Glomerular endothelial cell (primary cell): ENCODE data around the gene BRINP2. TPM values are rescaled to one million over a fixed set of nuclear protein-coding genes. Genes with fewer than 3 reads are reported as not detected.
A peak's percentile ranks its signal among the peaks of the same experiment; 100 is the strongest.

Experiments used
- DNase-seq: peaks from one replicate; pipeline ENCODE4 v3.0.0-alpha.2; 2011; ENCODE audit warnings: low read depth, low spot score; ENCODE audit errors: extremely low read depth
- total RNA-seq: library from RNA; depleted of rRNA; stranded (reverse); fragments of >200 nt; gene quantifications from 2 replicates; pipeline ENCODE4 v1.2.3, GENCODE V29; 2015

BRINP2 gene
- total RNA-seq, 1 donor from 2014 or later, result not detected

DNA sequence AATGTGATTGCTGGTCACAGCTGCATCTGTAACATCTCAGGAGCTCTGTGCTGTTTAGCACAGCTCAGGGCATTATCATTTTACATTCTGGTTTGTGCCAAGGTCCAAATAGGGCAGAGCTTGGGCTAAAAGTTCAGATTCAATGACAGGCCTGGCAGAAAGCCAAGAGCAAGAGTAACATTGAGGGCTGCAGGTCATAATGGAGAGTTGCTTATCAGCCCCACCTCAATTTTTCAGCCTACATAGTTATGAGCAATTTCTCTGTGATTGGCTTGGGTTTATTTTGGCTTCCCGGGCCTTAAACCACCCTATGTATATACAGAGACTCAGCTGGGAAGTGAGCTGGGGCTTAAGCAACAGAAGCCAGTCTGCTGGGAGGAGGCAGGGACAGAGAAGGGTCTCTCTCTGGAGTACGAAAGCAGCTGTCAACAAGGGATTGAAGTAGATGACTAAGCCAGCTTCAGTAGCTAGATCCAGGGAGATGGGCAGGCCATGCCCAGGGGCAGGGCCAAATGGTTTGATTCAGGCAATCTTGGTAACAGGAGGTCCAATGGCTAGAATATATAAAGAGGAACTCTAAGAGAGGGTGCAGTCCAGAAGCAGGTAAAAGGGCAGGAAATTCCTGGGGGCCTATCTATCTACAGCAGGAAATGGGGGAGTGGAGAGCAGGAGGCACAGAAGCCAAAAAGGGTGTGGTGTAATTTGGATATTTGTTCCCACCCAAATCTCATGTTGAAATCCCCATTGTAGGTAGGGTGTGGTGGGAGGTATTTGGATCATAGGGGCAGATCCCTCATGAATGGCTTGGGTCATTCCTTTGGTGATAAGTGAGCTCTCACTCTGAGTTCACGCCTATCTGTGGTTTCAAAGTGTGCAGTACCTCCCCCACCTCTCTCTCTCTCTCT lies 49.0 kb downstream of the BRINP2 start:
- DNase-seq, result no peak

- DNase-seq, result no peak
Measured at GRCh38 chr1:177223359-177223758, 52.6 kb downstream of the BRINP2 start.

DNA sequence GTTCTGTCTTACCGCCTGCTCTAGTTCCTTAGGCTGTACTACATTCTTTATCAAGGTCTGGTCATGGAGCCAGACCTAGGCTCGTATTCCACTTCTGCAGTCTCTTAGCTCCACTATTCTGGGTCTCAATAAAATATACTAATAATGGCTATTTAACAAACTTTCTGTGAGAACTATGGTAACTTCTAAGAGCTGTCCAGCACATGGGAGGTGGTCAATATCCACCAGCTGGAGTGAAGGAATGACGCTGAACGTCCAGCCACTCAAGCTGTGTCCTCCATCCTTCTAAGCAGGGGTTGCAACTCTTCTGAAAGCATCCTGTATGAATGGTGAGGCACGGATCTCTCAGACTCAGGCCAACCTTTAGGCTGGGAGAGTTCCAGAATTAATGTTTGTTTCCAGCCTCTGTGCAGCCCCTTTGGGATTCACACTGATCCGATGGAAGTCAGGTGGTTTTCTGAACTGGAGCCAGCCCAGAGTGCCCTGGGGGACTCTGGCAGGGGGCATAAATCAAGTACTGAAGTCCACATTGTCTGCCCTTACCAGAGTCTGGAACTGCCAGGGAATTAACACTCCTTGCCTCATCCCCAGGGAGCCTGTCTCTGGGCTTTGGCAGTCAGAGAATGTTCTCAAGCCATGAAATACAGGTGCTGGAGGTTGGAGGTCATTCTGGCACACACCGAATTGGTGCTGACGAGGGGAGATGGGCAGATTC lies 57.4 kb downstream of the BRINP2 start:
- DNase-seq, result no peak

DNA sequence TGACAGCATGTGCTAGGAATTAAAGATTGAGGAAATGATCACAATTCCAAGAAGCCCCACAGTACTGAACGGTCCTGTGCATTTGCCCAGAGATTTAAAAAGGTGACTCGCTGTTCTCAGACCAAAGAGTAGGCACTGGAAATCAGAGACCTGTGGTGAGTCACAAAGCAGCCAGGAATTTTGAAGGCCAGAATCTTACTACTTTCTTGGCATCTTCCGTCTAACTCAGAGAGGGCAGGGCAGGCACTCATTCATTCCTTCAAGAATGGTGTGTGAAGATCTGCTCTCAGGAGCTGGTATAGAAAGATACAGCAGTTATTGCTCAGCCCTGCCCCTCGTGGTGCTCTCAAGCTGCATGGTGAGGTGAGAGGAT lies 57.9 kb downstream of the BRINP2 start:
- DNase-seq, result no peak

GRCh38 chr1:177229781-177230180 lies 59.0 kb downstream of the BRINP2 start:
- DNase-seq, result no peak

GRCh38 chr1:177230228-177231016 lies 59.7 kb downstream of the BRINP2 start:
- DNase-seq, result no peak

GRCh38 chr1:177235350-177235749 lies 64.6 kb downstream of the BRINP2 start:
- no peak for DNase-seq

DNA sequence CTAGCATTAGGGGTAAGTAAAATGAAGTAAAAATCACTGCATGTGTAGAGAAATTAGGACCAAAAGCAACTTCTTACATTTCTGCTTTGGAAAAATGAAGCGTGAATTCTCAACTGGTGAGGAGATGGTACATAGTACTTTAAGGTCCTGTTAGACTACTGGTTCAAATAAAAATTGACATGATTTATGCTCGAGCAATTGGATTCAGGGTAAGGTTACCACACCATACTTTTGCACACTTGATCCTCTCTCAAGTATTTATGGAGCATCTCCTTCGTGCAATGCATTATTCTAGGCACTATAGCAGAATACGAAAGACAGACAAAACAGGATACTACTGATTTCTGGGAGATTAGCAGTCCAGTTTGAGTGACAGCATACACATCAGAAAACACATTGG lies 66.2 kb downstream of the BRINP2 start:
- no peak for DNase-seq

DNA sequence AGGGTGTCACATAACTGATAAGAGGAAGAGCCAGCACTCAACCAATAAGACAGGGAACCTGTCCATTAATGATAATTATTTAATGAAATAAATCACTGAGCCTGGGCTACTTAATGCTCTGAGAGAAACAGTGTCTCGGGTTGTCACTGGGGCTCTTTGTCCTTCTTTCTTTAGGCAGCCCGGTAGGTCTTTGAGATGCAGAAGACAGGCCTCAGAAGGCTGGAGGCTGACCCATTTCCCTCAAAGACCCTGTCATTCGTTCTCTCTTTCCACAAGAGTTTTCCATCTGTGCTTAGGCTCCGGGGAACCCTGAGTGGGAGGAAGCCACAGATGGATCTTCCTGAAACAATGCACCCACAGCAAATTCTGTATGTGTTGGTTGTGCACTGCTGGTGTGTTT lies 68.2 kb downstream of the BRINP2 start:
- no peak for DNase-seq

DNA sequence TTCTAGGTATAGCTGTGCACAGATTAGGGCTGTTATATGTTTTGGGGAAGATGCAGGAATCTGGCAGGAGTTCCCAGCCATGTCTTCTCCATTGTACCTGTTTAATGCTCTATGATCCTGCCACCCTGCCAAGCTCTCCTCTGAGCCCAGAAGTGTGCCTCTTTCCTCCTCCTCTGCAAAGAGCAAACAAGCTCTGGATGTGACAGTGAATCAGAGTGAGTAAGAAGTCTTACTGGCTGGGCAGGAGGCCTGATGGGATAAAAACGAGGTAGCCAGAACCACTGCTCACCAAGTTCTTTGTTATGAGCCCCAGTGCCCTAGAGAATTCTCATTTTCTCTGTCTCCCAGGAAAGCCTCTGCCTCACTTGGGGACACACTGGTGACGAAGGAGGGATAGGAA lies 69.0 kb downstream of the BRINP2 start:
- DNase-seq, result no peak

- no peak for DNase-seq
Measured at GRCh38 chr1:177243773-177244172, 73.0 kb downstream of the BRINP2 start.

DNA sequence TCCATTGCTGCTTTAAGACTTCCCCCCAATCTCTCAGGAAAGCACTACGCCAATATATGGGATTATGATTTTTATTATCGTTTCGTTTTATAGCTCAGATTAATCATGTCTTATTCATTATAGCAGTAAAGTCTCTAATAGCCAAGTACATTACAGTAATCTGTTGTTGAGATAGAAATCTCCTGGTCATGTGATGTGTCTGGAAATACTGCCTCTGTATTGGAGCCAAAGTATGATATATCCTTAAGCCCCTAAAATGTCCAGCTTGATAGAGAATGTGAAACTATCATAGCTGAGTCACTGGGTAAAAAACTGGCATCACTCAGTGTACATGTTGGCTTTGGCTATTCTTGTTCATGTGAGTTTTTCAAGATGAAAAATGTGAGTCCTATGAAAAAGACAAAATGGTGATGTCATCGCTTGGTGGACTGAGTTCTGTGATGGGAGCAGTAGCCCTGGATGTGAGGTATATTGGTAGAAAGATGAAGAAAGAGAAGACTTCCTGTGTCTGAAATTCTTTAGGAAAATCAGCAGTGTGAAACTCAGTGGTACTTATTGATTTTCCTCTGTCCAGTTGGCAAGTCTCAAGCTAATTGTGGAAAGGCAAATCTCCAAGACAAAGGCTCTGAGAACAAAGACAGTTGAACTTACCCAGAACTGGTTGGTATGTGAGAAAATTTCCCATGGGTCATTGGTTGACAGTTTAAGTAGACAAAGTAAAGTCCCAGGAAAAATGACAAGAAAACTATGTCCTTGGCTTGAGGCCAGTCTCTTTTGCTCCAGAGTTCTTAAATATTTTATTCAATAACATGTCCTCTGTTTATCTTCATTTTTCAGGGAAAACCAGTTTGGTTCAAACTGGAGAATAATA lies 76.2 kb downstream of the BRINP2 start:
- no peak for DNase-seq

DNA sequence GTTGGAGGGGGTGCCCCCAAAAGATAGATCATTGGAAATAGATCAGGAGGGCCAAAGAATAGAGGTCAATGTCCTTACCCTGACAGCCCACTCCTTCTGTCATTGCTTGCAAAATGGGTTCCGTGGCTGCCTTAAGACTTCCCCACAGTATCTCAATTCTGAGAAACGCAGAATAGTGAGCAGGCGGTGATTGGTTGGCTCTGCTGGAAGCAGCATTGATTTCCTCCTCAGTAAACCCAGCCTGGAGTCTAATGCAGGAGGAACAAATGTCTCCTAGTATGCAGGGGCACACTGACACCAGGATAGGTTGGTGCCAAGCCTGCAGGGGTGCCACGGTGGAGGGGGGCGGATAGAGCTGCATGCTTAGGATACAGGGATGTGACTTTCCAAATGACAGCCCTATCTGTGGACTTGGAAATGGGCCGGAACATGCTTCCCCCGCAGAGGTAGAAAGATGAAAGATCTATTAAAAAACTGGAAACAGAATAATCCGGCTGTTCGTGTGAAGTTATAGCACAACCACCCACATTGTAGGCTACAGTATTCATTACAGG lies 76.9 kb downstream of the BRINP2 start:
- DNase-seq, result no peak

DNA sequence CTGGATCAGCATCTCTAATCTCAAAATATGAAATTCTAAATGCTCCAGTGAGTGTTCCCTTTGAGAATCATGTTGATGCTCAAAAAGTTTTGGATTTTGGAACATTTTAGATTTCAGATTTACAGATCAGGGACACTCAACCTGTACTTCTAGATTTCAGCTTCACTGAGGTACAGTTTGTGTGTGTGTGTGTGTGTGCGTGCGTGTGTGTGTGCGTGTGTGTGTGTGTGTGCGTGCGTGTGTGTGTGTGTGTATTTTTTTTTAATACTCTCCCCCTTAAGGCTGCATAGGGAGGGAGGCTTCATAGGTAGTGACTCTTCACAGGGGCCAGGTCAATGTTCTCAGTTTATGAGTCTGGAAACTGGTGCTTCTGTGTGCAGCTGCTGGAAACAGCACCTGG lies 77.5 kb downstream of the BRINP2 start:
- no peak for DNase-seq

DNA sequence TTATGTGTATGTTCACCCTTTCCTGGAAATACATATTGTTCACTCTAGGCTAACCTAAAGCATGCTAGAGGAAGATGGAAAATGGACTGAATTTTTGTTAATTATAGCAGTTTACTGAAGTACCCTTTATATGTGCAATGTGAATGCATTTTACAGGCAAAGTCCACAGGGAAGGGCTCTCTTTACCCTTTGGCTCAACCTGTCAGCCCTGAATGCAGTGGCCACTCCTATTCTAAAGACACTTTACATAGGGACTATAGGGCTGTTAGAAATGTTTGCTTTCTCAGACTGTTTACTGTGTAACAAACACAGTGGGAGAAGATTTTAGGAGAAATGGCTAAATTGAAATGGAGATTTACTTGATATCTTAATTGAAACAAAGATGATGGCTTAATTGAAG lies 78.5 kb downstream of the BRINP2 start:
- no peak for DNase-seq

DNA sequence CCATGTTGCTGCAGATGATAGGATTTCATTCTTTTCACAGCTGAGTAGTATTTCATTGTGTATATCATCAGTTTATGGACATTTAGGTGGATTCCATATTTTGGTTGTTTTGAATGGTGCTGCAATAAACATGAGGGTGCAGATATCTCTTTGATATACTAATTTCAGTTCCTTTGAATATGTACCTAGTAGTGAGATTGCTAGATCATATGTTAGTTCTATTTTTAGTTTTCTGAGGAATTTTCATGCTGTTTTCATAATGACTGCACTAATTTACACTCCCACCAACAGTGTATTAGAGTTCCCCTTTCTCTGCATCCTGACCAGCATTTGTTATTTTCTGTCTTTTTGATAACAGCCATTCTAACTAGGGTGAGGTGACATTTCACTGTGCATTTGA lies 82.1 kb downstream of the BRINP2 start:
- DNase-seq, result no peak

- no peak for DNase-seq
Measured at GRCh38 chr1:177255411-177255810, 84.7 kb downstream of the BRINP2 start.

DNA sequence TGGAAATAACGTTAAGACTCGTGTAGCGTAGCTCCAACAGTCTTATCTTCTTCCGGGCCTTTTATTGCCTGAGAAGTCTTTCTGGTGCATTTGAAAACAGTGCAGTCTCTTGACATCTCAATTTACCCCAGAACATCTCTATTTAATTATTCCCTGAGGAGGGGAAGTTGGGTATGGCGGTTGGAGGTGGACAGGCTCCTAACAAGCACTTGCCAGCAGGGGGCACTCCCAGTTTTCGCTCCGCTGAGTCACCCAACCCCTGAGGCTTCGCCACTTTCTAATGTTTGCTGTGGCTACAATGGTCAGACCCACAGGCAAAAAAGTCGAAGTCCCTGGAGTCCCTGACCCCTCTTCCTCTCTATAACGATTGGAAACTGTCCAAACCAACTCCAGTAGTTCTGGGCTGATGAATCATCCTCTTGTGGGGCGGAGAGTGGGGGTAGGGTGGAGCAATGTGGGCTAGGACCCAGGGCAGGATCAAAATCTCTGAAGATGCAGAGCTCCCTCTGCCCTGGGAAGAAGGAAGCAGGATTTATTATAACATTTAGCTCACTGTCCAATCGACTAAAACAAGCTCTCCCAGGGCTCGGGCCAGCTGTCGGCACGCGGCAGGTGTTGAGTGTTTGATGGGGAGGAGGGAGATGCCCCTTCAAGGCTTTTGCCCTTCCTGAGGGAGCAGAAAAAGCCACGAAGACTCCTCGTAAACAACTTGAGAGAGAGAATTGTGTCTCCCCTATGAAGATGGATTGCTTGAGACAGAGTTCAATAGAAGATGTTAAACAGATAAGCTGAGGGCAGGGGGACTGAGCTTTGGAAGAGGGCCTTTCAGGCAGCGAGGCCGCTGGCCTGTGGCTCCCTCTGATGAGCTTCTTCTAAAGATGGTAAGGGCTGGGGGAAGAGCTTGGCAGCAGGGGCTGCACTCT lies 85.7 kb downstream of the BRINP2 start:
- DNase-seq, result peak; percentile 7

GRCh38 chr1:177257128-177257527 lies 86.4 kb downstream of the BRINP2 start:
- DNase-seq, result no peak
